Stomach (tissue), 4 donors: ENCODE data around the gene TNFRSF1B.

ENCODE experiments used
- POLR2A ChIP-seq, 4 donors: fragments of 450-650 bp; IDR thresholded peaks; one replicate each; pipeline ENCODE4 v1.6.1; 2016; ENCODE audit warnings: antibody characterized with exemption in 4 of 4, control low read depth in 2 of 4, mild to moderate bottlenecking in 1 of 4, moderate library complexity in 1 of 4
- POLR2AphosphoS5 ChIP-seq, 3 donors: sonication (generic); formaldehyde crosslinking; IDR thresholded peaks; one replicate each; pipeline ENCODE4 v1.6.1; 2016; ENCODE audit warnings: antibody characterized with exemption in 3 of 3
- TF ChIP-seq, protein P1 (sequence below), 7 experiments: fragments of 450-650 bp in 4 of 7; fragments of 200-600 bp in 3 of 7; sonication (generic) in 3 of 7; IDR thresholded peaks; one replicate each; pipeline ENCODE4 v1.5.1; 2016 to 2019; ENCODE audit warnings: antibody characterized with exemption in 7 of 7, control low read depth in 2 of 7, mild to moderate bottlenecking in 1 of 7

DNA sequence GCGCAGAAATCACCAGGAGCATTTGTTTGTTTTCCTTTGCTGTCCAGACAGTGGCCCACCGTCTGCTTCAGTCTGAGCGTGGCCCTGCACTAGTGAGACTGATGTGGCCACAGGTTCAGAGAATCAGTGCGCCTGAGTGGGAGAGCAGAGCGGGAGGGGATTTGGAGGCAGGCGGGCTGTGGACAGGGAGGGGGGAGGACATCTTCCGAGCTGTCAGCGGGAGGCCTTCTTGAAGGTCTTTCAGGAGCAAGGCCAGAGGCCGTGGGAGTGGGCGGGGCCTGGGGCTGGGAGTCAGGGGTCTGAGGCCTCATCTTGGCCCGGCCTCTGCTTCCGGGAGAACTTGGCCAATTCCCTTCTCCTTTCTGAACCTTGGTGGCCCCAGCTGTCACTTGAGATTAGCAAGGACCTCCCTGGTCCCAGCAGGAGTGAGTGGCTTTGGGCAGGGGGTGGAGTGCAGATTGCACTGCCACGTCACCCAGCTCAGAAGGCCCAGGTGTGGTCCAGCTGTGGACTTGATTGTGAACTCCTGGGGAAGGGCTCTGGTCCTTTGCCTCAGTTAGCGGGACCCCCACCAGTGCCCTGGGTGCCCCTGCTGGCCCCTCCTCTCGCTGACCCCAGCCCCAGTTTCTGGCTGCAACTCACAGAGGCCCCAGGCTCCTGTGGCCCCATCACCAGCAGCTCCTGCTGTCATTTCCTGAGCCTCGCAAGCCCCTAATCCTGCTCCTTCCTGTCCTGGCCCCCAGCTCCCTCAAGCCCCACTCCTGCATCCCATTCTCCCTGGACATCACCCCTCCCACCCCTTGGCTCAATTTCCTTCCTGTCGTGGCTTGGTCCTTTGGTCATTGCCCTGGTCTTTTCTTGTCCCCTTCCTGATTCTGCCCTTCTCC, 8.4 kb downstream of the TNFRSF1B start:
- TF ChIP-seq POLR2AphosphoS5 (IDR thresholded peaks at IDR 0.05) = no peak
- TF ChIP-seq, protein P1, sequence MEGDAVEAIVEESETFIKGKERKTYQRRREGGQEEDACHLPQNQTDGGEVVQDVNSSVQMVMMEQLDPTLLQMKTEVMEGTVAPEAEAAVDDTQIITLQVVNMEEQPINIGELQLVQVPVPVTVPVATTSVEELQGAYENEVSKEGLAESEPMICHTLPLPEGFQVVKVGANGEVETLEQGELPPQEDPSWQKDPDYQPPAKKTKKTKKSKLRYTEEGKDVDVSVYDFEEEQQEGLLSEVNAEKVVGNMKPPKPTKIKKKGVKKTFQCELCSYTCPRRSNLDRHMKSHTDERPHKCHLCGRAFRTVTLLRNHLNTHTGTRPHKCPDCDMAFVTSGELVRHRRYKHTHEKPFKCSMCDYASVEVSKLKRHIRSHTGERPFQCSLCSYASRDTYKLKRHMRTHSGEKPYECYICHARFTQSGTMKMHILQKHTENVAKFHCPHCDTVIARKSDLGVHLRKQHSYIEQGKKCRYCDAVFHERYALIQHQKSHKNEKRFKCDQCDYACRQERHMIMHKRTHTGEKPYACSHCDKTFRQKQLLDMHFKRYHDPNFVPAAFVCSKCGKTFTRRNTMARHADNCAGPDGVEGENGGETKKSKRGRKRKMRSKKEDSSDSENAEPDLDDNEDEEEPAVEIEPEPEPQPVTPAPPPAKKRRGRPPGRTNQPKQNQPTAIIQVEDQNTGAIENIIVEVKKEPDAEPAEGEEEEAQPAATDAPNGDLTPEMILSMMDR (IDR thresholded peaks at IDR 0.05) = no peak
- no peak for TF ChIP-seq POLR2A (IDR thresholded peaks at IDR 0.05)
